ENCODE results near the gene FOXD4L6.
"Not testable (repeated sequence)": the region's sequence is repeated elsewhere in the genome, so short reads cannot be mapped to it uniquely, and the experiment has no call there.

Gene FOXD4L6

DNA sequence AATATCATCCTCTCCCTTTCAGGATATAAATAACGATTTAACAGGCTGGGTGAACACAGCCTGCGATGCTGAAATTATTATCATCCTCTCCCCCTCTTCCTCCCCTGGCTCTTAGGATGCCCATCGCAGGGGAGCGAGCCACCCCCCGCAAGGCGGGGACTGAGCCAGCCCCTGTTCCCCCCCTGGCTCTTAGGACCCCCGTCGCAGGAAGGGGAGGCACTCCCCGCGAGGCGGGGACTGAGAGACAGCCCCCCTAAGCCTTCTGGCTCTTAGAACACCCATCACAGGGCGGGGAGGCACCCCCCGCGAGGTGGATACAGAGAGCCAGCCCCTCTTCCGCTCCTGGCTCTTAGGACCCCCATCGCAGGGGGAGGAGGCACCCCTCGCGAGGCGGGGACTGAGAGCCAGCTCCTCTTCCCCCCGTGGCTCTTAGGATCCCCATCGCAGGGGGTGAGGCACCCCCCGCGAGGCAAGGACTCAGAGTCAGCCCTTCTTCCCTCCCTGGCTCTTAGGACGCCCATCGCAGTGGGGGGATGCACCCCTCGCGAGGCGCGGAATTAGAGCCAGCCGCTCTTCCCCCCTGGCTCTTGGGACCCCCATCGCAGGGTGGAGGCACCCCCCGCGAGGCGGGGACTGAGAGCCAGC is 21.9 kb downstream of the FOXD4L6 start:
- in situ Hi-C loops (cut with HindIII; ENCODE audit: low pct_unique_long_range_greater_than_20kb, low sequenced_read_pairs); DNase-seq (ENCODE audit: low read depth in 1 of 2, low spot score in 1 of 2): not testable (repeated sequence)

DNA sequence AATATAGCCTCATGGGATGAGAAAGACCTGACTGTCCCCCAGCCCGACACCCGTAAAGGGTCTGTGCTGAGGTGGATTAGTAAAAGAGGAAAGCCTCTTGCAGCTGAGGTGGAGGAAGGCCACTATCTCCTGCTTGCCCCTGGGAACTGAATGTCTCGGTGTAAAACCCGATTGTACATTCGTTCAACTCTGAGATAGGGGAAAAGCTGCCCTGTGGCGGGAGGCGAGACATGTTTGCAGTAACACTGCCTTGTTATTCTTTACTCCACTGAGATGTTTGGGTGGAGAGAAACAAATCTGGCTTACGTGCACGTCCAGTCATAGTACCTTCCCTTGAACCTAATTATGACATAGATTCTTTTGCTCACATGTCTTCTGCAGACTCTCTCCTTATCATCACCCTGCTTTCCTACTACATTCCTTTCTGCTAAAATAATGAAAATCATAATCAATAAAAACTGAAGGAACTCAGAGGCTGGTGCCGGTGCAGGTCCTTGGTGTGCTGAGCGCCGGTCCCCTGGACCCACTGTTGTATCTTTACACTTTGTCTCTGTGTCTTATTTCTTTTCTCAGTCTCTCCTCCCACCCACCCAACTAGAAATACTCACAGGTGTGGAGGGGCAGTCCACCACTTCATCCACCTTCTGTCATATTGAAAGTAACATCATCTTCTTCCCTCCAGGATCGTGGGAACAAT is 22.8 kb downstream of the FOXD4L6 start:
- DNase-seq (ENCODE audit: low read depth in 1 of 2, low spot score in 1 of 2); in situ Hi-C loops (cut with HindIII; ENCODE audit: low pct_unique_long_range_greater_than_20kb, low sequenced_read_pairs): not testable (repeated sequence)

GRCh38 chr9:41104542-41104941 is 23.9 kb downstream of the FOXD4L6 start:
- DNase-seq (ENCODE audit: low read depth in 1 of 2, low spot score in 1 of 2); in situ Hi-C loops (cut with HindIII; ENCODE audit: low pct_unique_long_range_greater_than_20kb, low sequenced_read_pairs): not testable (repeated sequence)

GRCh38 chr9:41100508-41100907 is 28.0 kb downstream of the FOXD4L6 start:
- in situ Hi-C loops (cut with HindIII; ENCODE audit: low pct_unique_long_range_greater_than_20kb, low sequenced_read_pairs); DNase-seq (ENCODE audit: low read depth in 1 of 2, low spot score in 1 of 2): not testable (repeated sequence)

DNA sequence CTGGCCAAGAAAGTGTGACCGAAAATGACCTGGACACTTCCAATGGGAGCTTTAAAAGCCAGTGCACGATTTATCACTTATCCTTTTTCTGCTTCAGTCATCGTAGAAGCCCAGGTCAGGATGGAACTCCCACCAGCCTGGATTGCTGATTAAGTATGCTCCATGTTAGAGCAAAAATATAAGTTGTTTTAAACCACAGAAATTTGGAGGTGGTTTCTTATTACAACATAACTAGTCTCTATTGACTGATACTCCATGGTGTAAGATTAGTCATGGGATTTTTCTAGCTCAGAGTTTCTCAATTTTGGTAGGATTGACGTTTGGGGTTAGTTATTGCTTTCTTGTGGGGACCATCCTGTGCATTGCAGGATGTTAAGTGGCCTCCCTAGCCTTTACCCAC is 29.7 kb downstream of the FOXD4L6 start:
- in situ Hi-C loops (cut with HindIII; ENCODE audit: low pct_unique_long_range_greater_than_20kb, low sequenced_read_pairs); DNase-seq (ENCODE audit: low read depth in 1 of 2, low spot score in 1 of 2): not testable (repeated sequence)

GRCh38 chr9:41095060-41095459 is 33.4 kb downstream of the FOXD4L6 start:
- DNase-seq (ENCODE audit: low read depth in 1 of 2, low spot score in 1 of 2); in situ Hi-C loops (cut with HindIII; ENCODE audit: low pct_unique_long_range_greater_than_20kb, low sequenced_read_pairs): not testable (repeated sequence)

GRCh38 chr9:41094010-41094773 is 34.3 kb downstream of the FOXD4L6 start:
- in situ Hi-C loops (cut with HindIII; ENCODE audit: low pct_unique_long_range_greater_than_20kb, low sequenced_read_pairs); DNase-seq (ENCODE audit: low read depth in 1 of 2, low spot score in 1 of 2): not testable (repeated sequence)

GRCh38 chr9:41090922-41091321 is 37.6 kb downstream of the FOXD4L6 start:
- in situ Hi-C loops (cut with HindIII; ENCODE audit: low pct_unique_long_range_greater_than_20kb, low sequenced_read_pairs); DNase-seq (ENCODE audit: low read depth in 1 of 2, low spot score in 1 of 2): not testable (repeated sequence)

DNA sequence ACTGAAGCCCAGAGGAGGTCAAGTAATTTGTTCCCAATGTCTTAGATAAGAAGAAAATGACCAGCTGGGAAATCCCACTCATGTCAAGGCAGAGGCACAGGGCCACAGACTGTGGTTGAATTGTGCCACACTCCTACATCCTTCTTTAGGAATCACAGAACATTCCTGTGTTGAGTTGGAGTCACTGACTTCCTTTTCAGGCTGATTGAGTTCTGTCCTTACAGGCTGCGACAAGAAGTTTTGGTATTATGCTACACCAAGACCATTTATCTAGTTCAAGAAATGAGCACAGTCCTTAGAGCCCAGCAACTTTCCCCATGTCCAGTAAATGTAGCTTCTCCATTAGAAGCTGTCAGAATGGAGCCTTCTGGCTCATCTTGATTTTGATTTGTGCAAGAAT is 38.1 kb downstream of the FOXD4L6 start:
- in situ Hi-C loops (cut with HindIII; ENCODE audit: low pct_unique_long_range_greater_than_20kb, low sequenced_read_pairs); DNase-seq (ENCODE audit: low read depth in 1 of 2, low spot score in 1 of 2): not testable (repeated sequence)

DNA sequence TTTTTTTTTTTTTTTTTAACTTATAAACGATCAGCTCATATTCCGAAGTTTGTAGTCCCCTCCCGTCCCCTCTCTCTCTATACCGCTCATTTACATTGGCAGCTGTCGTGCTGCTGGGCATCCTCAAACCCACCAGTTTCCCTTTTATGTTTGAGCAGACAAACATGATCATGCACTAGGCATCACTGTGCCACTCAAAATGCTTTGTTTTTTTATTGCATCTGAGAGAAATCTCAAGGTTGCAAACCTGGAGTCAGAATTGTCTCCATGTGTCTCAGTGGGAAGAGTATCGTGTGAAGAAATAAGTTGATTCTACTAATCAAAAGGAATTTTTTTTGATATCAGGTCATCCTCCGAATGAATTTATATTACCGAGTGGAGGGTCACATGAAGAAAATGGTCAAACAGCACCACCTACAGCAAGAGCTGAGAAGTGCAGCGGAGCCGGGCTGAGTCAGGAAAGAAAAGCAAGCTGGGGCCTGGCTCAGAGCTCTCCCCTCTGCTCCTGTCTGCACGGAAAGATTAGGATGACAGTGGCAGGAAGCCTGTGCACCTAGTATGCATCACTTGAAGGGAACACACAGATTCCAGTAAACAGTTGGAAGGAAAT is 39.9 kb downstream of the FOXD4L6 start:
- in situ Hi-C loops (cut with HindIII; ENCODE audit: low pct_unique_long_range_greater_than_20kb, low sequenced_read_pairs); DNase-seq (ENCODE audit: low read depth in 1 of 2, low spot score in 1 of 2): not testable (repeated sequence)

GRCh38 chr9:41087929-41088328 is 40.6 kb downstream of the FOXD4L6 start:
- DNase-seq (ENCODE audit: low read depth in 1 of 2, low spot score in 1 of 2); in situ Hi-C loops (cut with HindIII; ENCODE audit: low pct_unique_long_range_greater_than_20kb, low sequenced_read_pairs): not testable (repeated sequence)

GRCh38 chr9:41087157-41087780 is 41.2 kb downstream of the FOXD4L6 start:
- in situ Hi-C loops (cut with HindIII; ENCODE audit: low pct_unique_long_range_greater_than_20kb, low sequenced_read_pairs); DNase-seq (ENCODE audit: low read depth in 1 of 2, low spot score in 1 of 2): not testable (repeated sequence)

- in situ Hi-C loops (cut with HindIII; ENCODE audit: low pct_unique_long_range_greater_than_20kb, low sequenced_read_pairs); DNase-seq (ENCODE audit: low read depth in 1 of 2, low spot score in 1 of 2): not testable (repeated sequence)
Measured at GRCh38 chr9:41086685-41087084, 41.8 kb downstream of the FOXD4L6 start.

- DNase-seq (ENCODE audit: low read depth in 1 of 2, low spot score in 1 of 2); in situ Hi-C loops (cut with HindIII; ENCODE audit: low pct_unique_long_range_greater_than_20kb, low sequenced_read_pairs): not testable (repeated sequence)
Measured at GRCh38 chr9:41086215-41086614, 42.3 kb downstream of the FOXD4L6 start.

GRCh38 chr9:41082358-41082757 is 46.1 kb downstream of the FOXD4L6 start:
- DNase-seq (ENCODE audit: low read depth in 1 of 2, low spot score in 1 of 2); in situ Hi-C loops (cut with HindIII; ENCODE audit: low pct_unique_long_range_greater_than_20kb, low sequenced_read_pairs): not testable (repeated sequence)

DNA sequence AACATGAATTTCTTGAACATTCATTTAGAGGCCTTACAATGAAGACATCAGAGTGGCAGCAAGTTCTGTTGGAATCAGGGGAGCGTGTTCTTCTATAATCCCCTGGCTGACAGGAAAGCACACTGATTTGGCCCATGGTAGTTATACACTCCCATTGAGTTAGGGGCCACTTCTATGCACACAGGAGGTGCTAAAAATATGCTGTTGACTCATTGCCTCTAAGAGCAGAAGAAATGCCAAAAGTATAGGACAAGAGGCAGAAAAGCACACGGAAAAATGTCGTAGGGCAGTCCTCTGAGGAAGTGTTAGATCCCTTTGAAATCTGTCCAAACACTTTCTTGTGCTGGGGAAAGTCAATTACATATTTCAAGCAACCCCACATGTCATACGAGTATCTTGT is 49.0 kb downstream of the FOXD4L6 start:
- in situ Hi-C loops (cut with HindIII; ENCODE audit: low pct_unique_long_range_greater_than_20kb, low sequenced_read_pairs); DNase-seq (ENCODE audit: low read depth in 1 of 2, low spot score in 1 of 2): not testable (repeated sequence)

DNA sequence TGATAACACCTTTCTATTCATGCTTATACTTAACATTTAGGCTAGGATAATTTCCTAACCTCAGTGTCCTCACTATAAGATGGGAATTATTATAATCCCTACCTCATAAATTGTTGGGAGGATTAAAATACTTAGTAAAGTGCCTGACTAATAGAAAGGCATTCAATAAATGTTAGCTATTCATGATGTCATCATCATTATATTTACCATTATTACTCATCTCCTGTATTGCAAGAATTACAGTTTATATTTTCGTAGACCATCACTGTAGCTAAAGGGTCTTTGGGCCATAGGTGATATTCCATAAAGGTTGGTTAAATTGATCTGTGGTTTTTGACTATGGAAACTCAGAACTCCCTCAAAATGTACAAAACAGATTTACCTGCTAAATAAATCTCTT is 50.9 kb downstream of the FOXD4L6 start:
- DNase-seq (ENCODE audit: low read depth in 1 of 2, low spot score in 1 of 2); in situ Hi-C loops (cut with HindIII; ENCODE audit: low pct_unique_long_range_greater_than_20kb, low sequenced_read_pairs): not testable (repeated sequence)
